ENCODE data around the gene EPB41. TPM values are rescaled to one million over a fixed set of nuclear protein-coding genes. Genes with fewer than 3 reads are reported as not detected.

EPB41 gene
- total RNA-seq, 1 experiment from 2014 or later = 41.7 TPM

DNA sequence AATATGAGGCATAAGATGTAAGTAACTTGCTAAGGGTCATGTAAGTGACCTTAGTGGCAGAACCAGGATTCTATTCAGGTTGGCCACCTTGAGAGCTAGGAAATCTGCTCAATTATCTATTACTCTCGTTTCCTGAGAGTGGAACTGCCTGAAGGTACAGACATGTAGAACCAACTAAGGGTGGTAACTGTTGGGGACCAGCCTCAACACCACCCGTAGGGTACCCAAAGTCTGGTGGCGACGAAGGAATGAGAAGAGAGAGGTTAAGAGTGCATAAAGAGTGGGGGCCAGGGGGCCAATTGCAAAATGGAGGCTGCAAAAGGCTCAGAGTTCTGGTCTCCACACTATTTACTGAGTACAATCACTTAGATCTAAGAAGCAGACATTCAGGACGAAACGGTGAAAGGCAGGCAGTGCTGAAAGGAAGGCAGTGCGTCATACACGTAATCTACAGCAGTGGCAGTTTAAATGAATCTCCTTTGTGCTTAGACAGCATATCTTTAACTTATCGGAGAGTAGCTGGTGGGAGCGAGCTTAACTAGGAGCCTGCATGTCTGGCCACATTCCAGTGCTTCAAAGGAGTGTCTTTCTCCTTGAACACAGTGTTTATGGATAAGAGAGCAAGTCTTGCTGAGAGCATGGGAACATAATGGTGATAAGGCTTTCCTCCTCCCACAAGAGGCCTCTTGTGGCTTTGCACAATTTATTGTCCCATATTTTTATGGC lies 242.3 kb downstream of the EPB41 start:
- Histone ChIP-seq H3K9ac (ENCODE audit: low read length) (no peak overlapping the region), H2AFZ (ENCODE audit: low read depth, low read length, poor library complexity, severe bottlenecking) (no peak overlapping the region), H3K4me1 (ENCODE audit: control insufficient read depth in 1 of 2, insufficient read depth in 2 of 2, low read length in 2 of 2) (no peaks in the 10 kb centered on the region), H4K20me1 (ENCODE audit: insufficient read depth) (peaks cover 14% of the 10 kb centered on the region; the same call in 1 of the 2 replicates), H3K36me3 (ENCODE audit: control insufficient read depth in 1 of 2, insufficient read depth in 2 of 2, low read length in 2 of 2) (peaks cover 60 to 71% of the 10 kb centered on the region in 2 experiments), H3K9me2 (ENCODE audit: insufficient read depth) (no peaks in the 10 kb centered on the region), H3K27ac (ENCODE audit: low read depth, low read length) (no peak overlapping the region), H3K4me3 (replicated peaks in 1 of 2; ENCODE audit: low read depth in 1 of 2, low read length in 2 of 2) (no peak overlapping the region), H3K9me3 (ENCODE audit: control insufficient read depth in 1 of 2, insufficient read depth in 1 of 2, low read depth in 1 of 2, low read length in 2 of 2) (no peaks in the 10 kb centered on the region), H3K27me3 (ENCODE audit: insufficient read depth, low read length) (no peaks in the 10 kb centered on the region), H3K4me2 (ENCODE audit: low read length) (no peak overlapping the region), H3K79me2 (ENCODE audit: insufficient read depth, low read length) (peaks cover 96% of the 10 kb centered on the region)
- POLR2A ChIA-PET = no interaction called here
- TF ChIP-seq EZH2phosphoT487 (IDR thresholded peaks at IDR 0.05; ENCODE audit: borderline replicate concordance) = no peak
- TF ChIP-seq CBX3 (IDR thresholded peaks at IDR 0.05; ENCODE audit: low read depth) = no peak
- TF ChIP-seq POLR2A (IDR thresholded peaks at IDR 0.05; ENCODE audit: borderline replicate concordance, extremely low read depth, insufficient read depth, insufficient read length) = no peak
- TF ChIP-seq POLR2AphosphoS5 (IDR thresholded peaks at IDR 0.05; ENCODE audit: low read depth, low read length) = no peak
- TF ChIP-seq TCF7L2 (IDR thresholded peaks at IDR 0.05; ENCODE audit: borderline replicate concordance, extremely low read depth, insufficient read depth, insufficient read length) = no peak
- TF ChIP-seq, protein P1, sequence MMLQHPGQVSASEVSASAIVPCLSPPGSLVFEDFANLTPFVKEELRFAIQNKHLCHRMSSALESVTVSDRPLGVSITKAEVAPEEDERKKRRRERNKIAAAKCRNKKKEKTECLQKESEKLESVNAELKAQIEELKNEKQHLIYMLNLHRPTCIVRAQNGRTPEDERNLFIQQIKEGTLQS (IDR thresholded peaks at IDR 0.05) = no peak
- TF ChIP-seq ZNF274 (IDR thresholded peaks at IDR 0.05; ENCODE audit: low read depth, low read length) = no peak
- CTCF ChIA-PET = interaction anchor here (1.0 kb wide), 1 partner anchor 25 kb away, joined by 3 read pairs; the partner anchor contains the start of gene SRSF4
- intact Hi-C loops (cut with micrococcal nuclease) = no loop called here
- no TSS peak for BruUV-seq (replicated peaks)
- RAD21 ChIA-PET (ENCODE audit: low non-redundant PET in 1 of 2, low total read pairs in 2 of 2, uncharacterized antibody in 2 of 2, unreplicated experiment in 2 of 2) = no interaction called here
- DNase-seq (ENCODE audit: low read depth, low spot score) (no peak), ATAC-seq (no peak)

DNA sequence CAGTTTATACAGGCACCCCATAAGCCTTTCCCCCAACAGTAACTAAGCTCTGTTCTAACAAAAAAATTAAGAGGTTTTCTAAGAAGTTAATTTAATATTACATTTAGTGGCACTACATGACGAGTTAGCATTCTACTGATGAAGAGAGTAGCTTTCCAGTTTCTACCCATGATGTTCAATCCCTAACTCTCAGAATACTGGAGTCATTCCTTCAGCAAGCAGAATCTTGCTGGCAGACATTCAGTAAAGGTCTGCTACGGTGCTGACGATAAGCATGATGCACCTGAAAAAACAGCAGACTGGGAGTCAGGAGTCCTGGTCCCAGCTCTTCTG lies 242.9 kb downstream of the EPB41 start:
- DNase-seq (ENCODE audit: low read depth, low spot score) (no peak), ATAC-seq (no peak)
- H3K9me3 ChIP-seq (ENCODE audit: control insufficient read depth in 1 of 2, insufficient read depth in 1 of 2, low read depth in 1 of 2, low read length in 2 of 2) = no peaks in the 10 kb centered on the region
- ChIA-PET RAD21 (ENCODE audit: low non-redundant PET in 1 of 2, low total read pairs in 2 of 2, uncharacterized antibody in 2 of 2, unreplicated experiment in 2 of 2) (no interaction called here), POLR2A (interaction anchor here (1.1 kb wide), 1 partner anchor 9 kb away, joined by 3 read pairs; no protein-coding TSS in a partner anchor), CTCF (interaction anchor here (2.0 kb wide), 1 partner anchor 24 kb away, joined by 5 read pairs; the partner anchor contains the start of gene SRSF4)
- peaks cover 96% of the 10 kb centered on the region for H3K79me2 ChIP-seq (ENCODE audit: insufficient read depth, low read length)
- no peak overlapping the region for H3K9ac ChIP-seq (ENCODE audit: low read length)
- H3K4me3 ChIP-seq (replicated peaks in 1 of 2; ENCODE audit: low read depth in 1 of 2, low read length in 2 of 2) = no peak overlapping the region
- TF ChIP-seq ZFX (IDR thresholded peaks at IDR 0.05) (no peak), CTCF (IDR thresholded peaks at IDR 0.05 in 2 of 3, conservative IDR thresholded peaks at IDR 0.05 in 1 of 3; ENCODE audit: borderline replicate concordance in 1 of 3, insufficient read depth in 1 of 3, low read depth in 2 of 3, low read length in 2 of 3) (no peak)
- no peak overlapping the region for H3K27ac ChIP-seq (ENCODE audit: low read depth, low read length)
- intact Hi-C loops (cut with micrococcal nuclease) = no loop called here
- H3K36me3 ChIP-seq (ENCODE audit: control insufficient read depth in 1 of 2, insufficient read depth in 2 of 2, low read length in 2 of 2) = peaks cover 55 to 67% of the 10 kb centered on the region in 2 experiments
- H2AFZ ChIP-seq (ENCODE audit: low read depth, low read length, poor library complexity, severe bottlenecking) = no peak overlapping the region
- H3K27me3 ChIP-seq (ENCODE audit: insufficient read depth, low read length) = no peaks in the 10 kb centered on the region
- no peaks in the 10 kb centered on the region for H3K9me2 ChIP-seq (ENCODE audit: insufficient read depth)
- H4K20me1 ChIP-seq (ENCODE audit: insufficient read depth) = peaks cover 20% of the 10 kb centered on the region; the same call in 1 of the 2 replicates
- no peaks in the 10 kb centered on the region for H3K4me1 ChIP-seq (ENCODE audit: control insufficient read depth in 1 of 2, insufficient read depth in 2 of 2, low read length in 2 of 2)
- H3K4me2 ChIP-seq (ENCODE audit: low read length) = no peak overlapping the region
- no TSS peak for BruUV-seq (replicated peaks)
